Dermis blood vessel endothelial cell (primary cell): ENCODE results near the gene MRPL50. TPM values are rescaled to one million over a fixed set of nuclear protein-coding genes. Genes with fewer than 3 reads are reported as not detected.
A peak's percentile ranks its signal among the peaks of the same experiment; 100 is the strongest.

Experiments used
- DNase-seq: peaks from one replicate; pipeline ENCODE4 v3.0.0; 2010
- total RNA-seq: library from RNA; depleted of rRNA; stranded (reverse); fragments of >200 nt; gene quantifications from 2 replicates; pipeline ENCODE4 v1.2.3, GENCODE V29; 2014

Gene MRPL50
- total RNA-seq = 15.5 and 19.4 TPM in 2 replicates

DNA sequence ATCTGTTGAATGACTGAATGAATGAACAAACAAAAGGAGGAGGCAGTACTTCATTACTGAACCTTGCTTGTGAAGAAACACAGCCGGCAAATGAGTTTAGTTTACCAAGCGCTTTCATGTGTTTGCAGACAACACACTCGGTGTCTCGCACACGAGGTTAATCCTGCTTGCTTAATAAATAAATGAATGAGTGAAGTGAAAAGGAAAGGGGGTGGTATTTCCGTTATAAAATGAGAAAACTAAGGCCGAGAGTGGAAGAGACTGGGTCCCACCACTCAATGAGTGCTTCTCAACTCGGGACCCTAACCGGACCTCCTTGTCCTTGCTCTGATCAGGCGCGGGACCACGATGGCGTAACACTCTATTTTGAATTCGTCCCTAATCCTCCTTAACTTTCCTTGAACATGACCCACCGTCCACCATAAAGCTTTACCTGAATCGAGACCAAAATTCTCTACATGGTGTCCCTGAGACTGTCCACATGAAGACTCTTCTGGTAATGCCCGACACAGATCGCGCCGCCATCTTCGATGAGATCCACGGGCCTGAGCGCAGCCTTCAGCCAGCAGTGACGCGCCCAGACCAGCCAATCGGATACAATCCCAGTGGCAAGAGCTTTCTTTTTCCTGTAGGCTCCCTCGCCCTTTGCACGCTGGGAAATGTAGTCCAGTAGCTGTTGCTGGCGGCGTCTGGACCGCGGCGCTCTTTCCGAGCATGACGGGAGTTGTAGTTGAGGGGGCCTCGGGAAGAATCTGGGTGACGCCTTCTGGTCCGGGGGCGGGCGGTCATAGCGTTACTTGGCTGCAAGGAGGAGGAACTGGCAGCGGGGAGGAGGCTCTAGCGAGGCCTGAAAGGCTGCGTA, at the start of gene MRPL50, which contains the start of gene ZNF189:
MRPL50 (minus strand) TSS at position 551 of the 862 bp plus-strand sequence; CDS start at position 525, 26 bp downstream.
ZNF189 (plus strand) TSS at position 784 of the 862 bp plus-strand sequence. CDS start 306 bp downstream, outside the sequence.
- peak; percentile 100 for DNase-seq

GRCh38 chr9:101446732-101447131, 48.3 kb upstream of the MRPL50 start:
- no peak for DNase-seq

DNA sequence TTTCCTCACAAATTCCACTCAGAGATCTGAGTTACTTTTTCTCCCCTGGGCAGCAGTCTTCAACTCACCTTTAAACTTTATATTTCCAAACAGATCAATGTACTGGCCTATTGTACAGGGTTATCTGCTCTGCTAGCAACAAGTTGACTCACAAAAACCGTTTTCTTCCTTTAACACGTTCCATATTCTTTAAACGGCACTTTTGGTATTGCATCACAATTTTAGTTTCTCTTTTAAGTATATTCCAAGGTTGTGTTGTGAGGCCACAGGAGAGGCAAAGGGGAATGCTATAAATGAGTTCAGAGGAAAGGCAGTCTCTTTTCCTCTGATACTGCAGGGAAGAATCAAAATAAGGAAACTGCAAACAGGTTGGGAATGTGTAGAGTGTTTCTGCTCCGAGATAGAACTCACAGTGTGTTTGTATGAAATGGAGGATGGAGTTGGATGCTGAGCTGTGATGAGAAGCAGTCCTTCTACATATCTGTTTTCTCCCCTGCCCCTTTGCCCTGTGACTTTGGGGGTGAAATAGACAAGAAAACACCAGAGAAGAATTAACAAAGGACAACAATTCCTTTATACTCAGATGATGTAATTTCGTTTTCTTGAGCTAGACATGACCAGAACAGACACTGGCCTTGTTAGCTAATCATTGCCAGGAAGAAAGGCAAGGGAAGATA, 47.1 kb upstream of the MRPL50 start:
- DNase-seq = no peak

GRCh38 chr9:101443364-101443771, 45.0 kb upstream of the MRPL50 start:
- no peak for DNase-seq

DNA sequence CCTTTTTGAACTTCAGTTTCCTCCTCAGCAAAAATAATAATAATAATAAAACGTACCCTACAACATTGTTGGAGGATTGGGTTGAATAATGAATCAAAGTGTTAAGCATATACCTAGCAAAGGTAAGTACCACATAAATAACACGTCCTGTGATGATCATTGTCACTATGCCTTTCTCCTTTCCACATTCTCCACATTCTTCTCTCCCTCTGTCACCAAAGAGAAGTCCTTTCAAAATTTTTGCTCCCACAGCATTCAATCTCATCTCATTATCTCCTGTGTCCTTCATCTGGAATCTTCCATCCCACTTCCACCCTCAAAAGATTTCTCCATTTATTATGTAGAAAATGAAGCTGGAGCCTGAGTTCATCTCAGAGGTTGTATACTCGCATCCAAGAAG, 44.3 kb upstream of the MRPL50 start:
- no peak for DNase-seq

DNA sequence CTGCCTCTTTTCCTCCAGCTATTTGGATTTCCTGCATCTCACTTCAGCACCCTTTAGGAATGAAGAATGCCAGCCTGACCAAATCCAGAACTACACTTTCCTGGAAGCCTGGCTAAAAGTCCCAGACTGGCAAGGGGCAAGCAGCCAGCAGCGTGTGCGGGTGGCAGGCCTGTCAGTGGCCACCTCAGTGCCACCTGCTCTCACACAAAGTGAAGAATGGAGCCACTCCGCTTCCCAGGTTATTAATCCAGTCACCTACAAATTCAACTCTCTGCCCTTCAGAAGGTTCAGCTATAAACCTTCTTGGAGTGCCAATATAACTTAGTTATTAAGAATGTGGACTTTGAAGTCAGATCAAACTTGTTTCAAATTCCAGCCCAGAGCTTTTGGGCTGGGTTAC, 43.9 kb upstream of the MRPL50 start:
- DNase-seq = no peak

DNA sequence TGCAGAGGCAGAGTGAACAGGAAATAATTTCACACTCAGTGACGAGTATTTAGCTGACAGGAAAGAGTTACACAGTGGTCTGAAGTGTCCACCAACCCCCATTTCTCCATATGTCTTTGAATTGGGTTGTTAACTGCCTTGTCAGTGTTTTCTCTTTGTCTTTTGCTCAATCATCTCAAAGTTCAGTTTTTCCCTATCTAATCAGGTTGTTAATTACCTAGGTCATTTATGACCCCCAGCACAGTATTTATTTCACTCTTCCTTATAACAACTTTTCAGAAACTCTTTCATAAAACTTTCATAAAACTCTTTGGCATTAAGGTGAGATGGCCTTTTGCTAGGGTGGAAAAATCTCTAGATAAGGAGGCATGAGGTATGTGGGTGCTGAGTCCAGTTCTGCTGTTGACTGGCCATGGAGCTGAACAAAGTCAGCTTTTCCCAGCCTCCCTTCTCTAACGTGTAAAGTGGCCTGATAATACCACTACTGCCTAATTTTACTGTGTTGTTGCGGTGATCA, 42.4 kb upstream of the MRPL50 start:
- DNase-seq = no peak

- no peak for DNase-seq
Measured at GRCh38 chr9:101438523-101438922, 40.1 kb upstream of the MRPL50 start.

DNA sequence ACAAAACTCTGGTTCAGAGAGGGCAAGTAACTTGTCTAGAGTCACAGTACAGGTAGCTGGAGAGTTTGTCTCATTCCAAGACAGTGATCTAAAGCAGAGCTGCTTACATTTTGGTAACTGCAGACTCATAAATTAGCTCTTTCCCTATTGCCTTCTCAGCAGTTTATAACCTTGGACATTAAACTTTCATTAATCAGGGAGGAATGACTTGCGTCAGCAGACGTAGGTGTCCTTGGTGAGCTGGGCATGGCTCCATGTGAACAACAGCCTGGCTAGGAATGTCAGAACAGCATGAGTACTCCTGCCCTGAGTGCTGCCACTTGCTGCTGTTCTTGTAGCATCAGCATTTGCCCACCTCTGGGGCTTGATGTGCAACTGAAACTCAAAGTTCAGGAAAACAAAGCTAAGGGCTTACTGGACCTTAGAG, 39.4 kb upstream of the MRPL50 start:
- no peak for DNase-seq

GRCh38 chr9:101435601-101436079, 37.2 kb upstream of the MRPL50 start, which contains the start of gene ALDOB:
ALDOB (minus strand) TSS chr9:101435774; CDS start chr9:101430887, 4,887 bp downstream.
- DNase-seq = no peak

GRCh38 chr9:101434998-101435397, 36.6 kb upstream of the MRPL50 start:
- no peak for DNase-seq

GRCh38 chr9:101433229-101433628, 34.8 kb upstream of the MRPL50 start:
- no peak for DNase-seq

DNA sequence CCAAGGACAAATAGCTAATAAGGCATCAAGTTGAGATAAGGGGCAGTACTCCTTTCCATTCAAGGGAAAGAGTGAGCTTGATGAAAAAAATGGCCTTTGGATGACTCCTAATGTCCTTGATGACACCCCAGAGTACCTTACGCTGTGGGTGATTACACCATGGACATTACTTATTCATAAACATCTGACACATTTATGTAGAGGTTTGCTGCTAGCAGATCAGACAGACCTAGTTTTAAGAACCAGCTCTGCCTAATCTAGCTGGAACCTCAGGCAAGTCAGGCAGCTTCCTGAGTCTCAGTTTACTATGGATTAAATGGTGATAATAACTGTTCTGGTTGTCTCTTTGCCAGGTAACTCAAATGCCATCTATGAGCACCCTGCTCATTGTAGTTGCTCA, 34.3 kb upstream of the MRPL50 start:
- DNase-seq = no peak

DNA sequence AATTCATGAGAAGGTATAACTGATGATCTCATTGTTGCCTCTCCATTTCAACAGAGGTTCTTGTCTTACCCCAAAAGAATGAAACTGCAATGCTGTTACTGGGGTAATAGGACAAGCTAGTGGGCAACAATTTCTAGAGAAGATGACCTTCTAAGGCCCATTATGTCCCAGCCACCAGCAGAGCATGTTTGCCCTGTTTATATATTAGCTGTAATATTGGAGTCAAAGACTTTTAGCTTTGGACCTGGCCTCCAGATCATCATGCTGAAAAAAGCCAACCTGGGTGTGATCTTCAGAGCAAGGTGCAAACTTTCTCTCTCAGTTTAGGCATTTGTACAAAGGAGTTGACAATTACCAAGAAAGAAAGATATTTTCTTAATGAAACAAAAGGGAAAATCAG, 33.8 kb upstream of the MRPL50 start:
- DNase-seq = no peak

- DNase-seq = no peak
Measured at GRCh38 chr9:101429736-101430135, 31.3 kb upstream of the MRPL50 start.

DNA sequence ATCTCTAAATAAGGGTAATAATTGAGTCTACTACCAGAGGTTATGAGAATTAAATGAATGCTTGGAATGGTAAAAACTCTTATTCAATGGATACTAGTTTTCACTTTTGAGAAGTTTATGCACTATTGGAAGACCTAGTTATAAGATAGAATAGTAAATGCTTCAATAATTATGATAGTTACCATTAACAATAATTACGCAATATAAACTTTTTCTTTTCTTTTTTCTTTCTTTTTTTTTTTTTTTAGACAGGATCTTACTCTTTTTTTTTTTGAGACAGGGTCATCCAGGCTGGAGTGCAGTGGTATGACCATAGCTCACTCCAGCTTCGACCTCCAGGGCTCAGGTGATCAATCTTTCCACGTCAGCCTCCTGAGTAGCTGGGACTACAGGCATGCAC, 30.5 kb upstream of the MRPL50 start:
- DNase-seq = no peak

DNA sequence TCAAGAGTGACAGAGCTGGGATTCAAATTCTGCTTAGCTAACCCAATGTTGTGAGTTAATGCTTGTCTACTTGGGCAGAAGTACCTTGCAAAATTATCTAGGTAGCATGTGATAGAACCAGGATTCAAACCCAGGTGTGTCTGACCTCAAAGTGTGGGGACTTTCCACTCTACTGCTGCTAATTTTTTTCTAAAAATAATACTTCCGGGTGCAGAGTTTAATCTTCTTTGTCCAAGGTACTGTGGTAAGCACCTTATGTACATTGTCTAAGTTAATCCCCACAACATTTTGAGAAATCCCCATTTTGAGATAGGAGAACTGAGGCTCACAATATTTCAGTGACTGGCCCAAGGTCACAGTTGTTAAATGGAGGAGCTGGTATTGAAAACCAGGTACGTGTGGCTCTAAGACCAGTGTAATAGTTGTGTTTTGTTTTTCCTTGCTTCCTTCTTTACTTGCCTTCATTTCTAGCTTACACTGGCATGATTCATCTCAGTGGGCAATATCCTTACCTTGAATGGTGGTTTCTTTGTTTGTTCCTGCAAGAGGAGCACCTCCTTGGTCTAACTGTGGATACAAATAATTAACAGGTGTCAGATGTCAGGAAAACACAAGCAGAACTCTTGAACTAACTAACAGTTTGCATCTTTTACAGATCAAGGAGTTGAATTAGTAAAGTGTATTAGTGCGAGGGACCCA, 29.7 kb upstream of the MRPL50 start:
- DNase-seq = no peak

DNA sequence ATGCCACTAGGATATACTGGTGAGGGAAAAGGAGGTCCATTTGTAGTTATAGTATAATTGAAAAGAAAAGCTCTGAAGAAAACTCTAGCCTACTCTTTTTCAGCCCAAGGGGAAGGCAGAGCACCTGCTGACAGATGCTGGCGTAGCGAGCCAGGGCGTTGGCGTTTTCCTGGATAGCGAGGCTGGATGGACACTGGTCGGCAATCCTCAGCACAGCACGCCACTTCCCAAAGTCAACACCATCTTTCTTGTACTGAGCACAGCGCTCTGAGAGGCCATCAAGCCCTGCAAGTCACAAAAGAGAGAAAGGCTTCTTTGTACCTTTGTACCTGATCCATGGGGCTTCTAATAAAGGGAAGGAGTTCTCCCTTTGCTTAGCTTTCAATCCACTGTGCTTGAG, 28.9 kb upstream of the MRPL50 start:
- no peak for DNase-seq

GRCh38 chr9:101421653-101422065, 23.2 kb upstream of the MRPL50 start:
- DNase-seq = no peak

- DNase-seq = no peak
Measured at GRCh38 chr9:101419863-101420262, 21.4 kb upstream of the MRPL50 start.

DNA sequence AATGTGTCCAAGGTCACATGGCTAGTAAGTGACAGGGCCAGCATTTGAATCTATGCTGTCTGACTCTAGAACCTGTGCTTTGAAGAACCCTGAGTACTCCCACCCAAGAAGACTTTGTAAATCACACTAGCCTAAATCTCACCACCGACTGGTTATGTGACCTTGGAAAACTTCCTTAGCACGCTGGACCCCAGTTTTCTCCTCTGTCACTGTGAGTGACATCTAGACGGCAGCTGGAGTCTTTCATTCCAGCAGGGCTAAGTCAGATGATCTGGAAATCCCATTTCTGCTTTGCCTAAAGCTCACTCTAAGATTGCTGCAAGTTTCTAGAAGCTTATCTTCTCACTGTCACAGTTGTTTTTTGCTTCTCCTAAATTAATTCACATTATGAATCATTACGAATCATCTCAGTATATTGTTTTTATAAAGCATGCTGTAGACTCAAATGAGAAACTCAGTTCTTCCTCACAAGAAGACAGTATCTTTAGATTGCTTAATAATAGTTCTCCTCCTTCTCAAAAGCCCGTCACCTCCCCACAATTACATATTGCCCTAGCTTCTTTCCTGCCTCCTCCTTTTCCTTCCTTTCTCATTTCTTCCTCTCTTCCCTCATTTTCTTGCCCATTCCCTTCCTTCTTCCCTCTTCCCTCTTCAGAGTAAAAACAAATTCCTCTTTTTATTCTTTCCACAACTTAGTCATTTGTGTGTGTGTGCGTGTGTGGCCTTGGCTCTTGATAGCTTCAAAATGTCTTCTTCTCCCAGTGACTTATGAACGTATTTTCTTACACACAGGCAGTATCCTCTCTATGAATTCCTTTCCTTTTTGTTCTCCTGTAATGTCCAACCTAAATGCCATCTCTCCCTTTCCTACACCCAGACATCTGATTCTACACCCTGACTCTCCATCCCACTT, 20.4 kb upstream of the MRPL50 start:
- DNase-seq = no peak

- no peak for DNase-seq
Measured at GRCh38 chr9:101417977-101418376, 19.6 kb upstream of the MRPL50 start.
